ENCODE data around the gene HNF1A. TPM values are rescaled to one million over a fixed set of nuclear protein-coding genes. Genes with fewer than 3 reads are reported as not detected.

Gene HNF1A, protein sequence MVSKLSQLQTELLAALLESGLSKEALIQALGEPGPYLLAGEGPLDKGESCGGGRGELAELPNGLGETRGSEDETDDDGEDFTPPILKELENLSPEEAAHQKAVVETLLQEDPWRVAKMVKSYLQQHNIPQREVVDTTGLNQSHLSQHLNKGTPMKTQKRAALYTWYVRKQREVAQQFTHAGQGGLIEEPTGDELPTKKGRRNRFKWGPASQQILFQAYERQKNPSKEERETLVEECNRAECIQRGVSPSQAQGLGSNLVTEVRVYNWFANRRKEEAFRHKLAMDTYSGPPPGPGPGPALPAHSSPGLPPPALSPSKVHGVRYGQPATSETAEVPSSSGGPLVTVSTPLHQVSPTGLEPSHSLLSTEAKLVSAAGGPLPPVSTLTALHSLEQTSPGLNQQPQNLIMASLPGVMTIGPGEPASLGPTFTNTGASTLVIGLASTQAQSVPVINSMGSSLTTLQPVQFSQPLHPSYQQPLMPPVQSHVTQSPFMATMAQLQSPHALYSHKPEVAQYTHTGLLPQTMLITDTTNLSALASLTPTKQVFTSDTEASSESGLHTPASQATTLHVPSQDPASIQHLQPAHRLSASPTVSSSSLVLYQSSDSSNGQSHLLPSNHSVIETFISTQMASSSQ
- total RNA-seq: not detected in 2 replicates

DNA sequence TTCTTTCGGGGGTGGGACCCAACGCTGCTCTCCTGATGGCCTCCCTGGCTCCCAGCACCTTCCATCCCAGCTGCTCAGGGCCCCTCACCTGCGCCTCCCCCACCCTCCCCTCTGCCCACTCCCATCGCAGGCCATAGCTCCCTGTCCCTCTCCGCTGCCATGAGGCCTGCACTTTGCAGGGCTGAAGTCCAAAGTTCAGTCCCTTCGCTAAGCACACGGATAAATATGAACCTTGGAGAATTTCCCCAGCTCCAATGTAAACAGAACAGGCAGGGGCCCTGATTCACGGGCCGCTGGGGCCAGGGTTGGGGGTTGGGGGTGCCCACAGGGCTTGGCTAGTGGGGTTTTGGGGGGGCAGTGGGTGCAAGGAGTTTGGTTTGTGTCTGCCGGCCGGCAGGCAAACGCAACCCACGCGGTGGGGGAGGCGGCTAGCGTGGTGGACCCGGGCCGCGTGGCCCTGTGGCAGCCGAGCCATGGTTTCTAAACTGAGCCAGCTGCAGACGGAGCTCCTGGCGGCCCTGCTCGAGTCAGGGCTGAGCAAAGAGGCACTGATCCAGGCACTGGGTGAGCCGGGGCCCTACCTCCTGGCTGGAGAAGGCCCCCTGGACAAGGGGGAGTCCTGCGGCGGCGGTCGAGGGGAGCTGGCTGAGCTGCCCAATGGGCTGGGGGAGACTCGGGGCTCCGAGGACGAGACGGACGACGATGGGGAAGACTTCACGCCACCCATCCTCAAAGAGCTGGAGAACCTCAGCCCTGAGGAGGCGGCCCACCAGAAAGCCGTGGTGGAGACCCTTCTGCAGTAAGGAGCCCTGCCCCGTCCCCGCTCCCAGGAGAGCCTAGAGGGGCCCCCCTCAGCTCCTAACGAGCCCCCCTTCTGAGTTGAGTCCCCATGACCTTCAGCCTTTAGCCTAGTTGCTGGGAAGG, at the start of gene HNF1A:
HNF1A (plus strand) TSS at position 248 of the 924 bp plus-strand sequence; CDS start at position 474, 226 bp downstream.

GRCh38 chr12:121015825-121016766, 37.8 kb downstream of the HNF1A start, which contains the start of gene C12orf43:
Gene C12orf43 (minus strand): TSS chr12:121016487. CDS start chr12:121016474, 13 bp downstream.

GRCh38 chr12:121038861-121039668, 60.7 kb downstream of the HNF1A start, which contains the start of gene OASL:
Gene OASL (minus strand): TSS chr12:121039246. CDS start chr12:121038971, 275 bp downstream.

Other genes starting within 250 kb of the HNF1A start
- gene SPPL3, start 74.2 kb upstream of the HNF1A start, total RNA-seq: 4.1 and 4.4 TPM in 2 replicates
- 9.1 and 17.4 TPM in 2 replicates for gene C12orf43, start 37.9 kb downstream of the HNF1A start, total RNA-seq
- gene OASL, start 60.7 kb downstream of the HNF1A start, total RNA-seq: under 0.01 and 0.11 TPM in 2 replicates
- 2.2 and 2.4 TPM in 2 replicates for gene P2RX7, start 154.3 kb downstream of the HNF1A start, total RNA-seq
- 59.6 and 103 TPM in 2 replicates for gene P2RX4, start 231.6 kb downstream of the HNF1A start, total RNA-seq

All from dermis lymphatic vessel endothelial cell (primary cell).